Natural killer cell (primary cell): Measurements from ENCODE around the gene SLX4IP. TPM values are rescaled to one million over a fixed set of nuclear protein-coding genes. Genes with fewer than 3 reads are reported as not detected.
"Not testable (repeated sequence)": the region's sequence is repeated elsewhere in the genome, so short reads cannot be mapped to it uniquely, and the experiment has no call there.

Experiments
- ATAC-seq, 3 donors: fragments of 150-1000 bp in 2 of 3; fragments of 200-7000 bp in 1 of 3; cut with Tn5 transposase; 1 replicate in 1 of 3; 2 replicates in 2 of 3; pipeline ENCODE4 v1.10.0; 2021; ENCODE audit warnings: mild to moderate bottlenecking in 2 of 3, moderate library complexity in 2 of 3
- DNase-seq, 2 donors: peaks; one replicate each; pipeline versions ENCODE4 v3.0.0 to v3.0.0-alpha.2; 2013 to 2021; ENCODE audit warnings: mixed read lengths in 1 of 2
- H3K27ac ChIP-seq: one replicate; pipeline ENCODE4 v1.5.1; 2013; ENCODE audit warnings: mild to moderate bottlenecking, low read length
- H3K27me3 ChIP-seq: one replicate; pipeline ENCODE4 v1.6.1; 2013; ENCODE audit warnings: low read length; ENCODE audit not compliant: control insufficient read depth, insufficient read depth
- H3K36me3 ChIP-seq: one replicate; pipeline ENCODE4 v1.6.1; 2013; ENCODE audit warnings: low read length; ENCODE audit not compliant: control insufficient read depth, insufficient read depth
- H3K4me1 ChIP-seq: one replicate; pipeline ENCODE4 v1.6.1; 2013; ENCODE audit warnings: low read length; ENCODE audit not compliant: control insufficient read depth, insufficient read depth
- H3K4me3 ChIP-seq: one replicate; pipeline ENCODE4 v1.5.1; 2013; ENCODE audit warnings: low read length
- H3K9me3 ChIP-seq: one replicate; pipeline ENCODE4 v1.6.1; 2013; ENCODE audit warnings: low read length; ENCODE audit not compliant: control insufficient read depth, insufficient read depth
- H3K27ac Mint-ChIP-seq, 2 donors: one replicate each; pipeline ENCODE4 v1.8.0; 2022; ENCODE audit warnings: mild to moderate bottlenecking in 2 of 2, mixed read lengths in 2 of 2, moderate library complexity in 1 of 2
- H3K27me3 Mint-ChIP-seq, 2 donors: one replicate each; pipeline ENCODE4 v1.8.0; 2022; ENCODE audit warnings: low read depth in 2 of 2, mixed read lengths in 2 of 2
- H3K36me3 Mint-ChIP-seq: one replicate; pipeline ENCODE4 v1.8.0; 2022; ENCODE audit warnings: mixed read lengths
- H3K4me1 Mint-ChIP-seq, 2 donors: one replicate each; pipeline ENCODE4 v1.8.0; 2022; ENCODE audit warnings: mixed read lengths in 2 of 2
- H3K4me3 Mint-ChIP-seq: one replicate; pipeline ENCODE4 v1.8.0; 2022; ENCODE audit warnings: mild to moderate bottlenecking, moderate library complexity, mixed read lengths
- H3K9me3 Mint-ChIP-seq, 2 donors: one replicate each; pipeline ENCODE4 v1.8.0; 2022; ENCODE audit warnings: mixed read lengths in 2 of 2
- WGBS: methylation state at CpG from one replicate; pipeline ENCODE4 v1.1.7; 2013; ENCODE audit warnings: missing lambda C conversion rate; ENCODE audit not compliant: insufficient coverage; 5-methylcytosine and 5-hydroxymethylcytosine counted together
- intact Hi-C: fragments of 100-400 bp; cut with micrococcal nuclease; formaldehyde crosslinking; loops from one replicate; pipeline ENCODE4 v1.14.2; 2022
- total RNA-seq, 4 donors: library from RNA; stranded (reverse); fragments of 120-200 nt in 1 of 4; gene quantifications; one replicate each; pipeline versions ENCODE4 v1.2.3 to v1.2.4, GENCODE V29; 2013 to 2022
- TF ChIP-seq, protein P1 (sequence below): fragments of 200-600 bp; IDR thresholded peaks from one replicate; pipeline ENCODE4 v1.8.0; 2022; ENCODE audit warnings: antibody characterized with exemption

SLX4IP gene
- total RNA-seq, 3 donors from 2014 or later (not counting 1 experiment from before 2014, with no cell fraction given) = 2.9 to 5.5 (median 5.2) TPM

- no peak overlapping the region for H3K27ac Mint-ChIP-seq
- no peaks in the 10 kb centered on the region for H3K9me3 Mint-ChIP-seq
- no peaks in the 10 kb centered on the region for H3K36me3 ChIP-seq
- ATAC-seq = no peak
- no peak overlapping the region for H3K4me3 ChIP-seq
- no peaks in the 10 kb centered on the region for H3K27me3 ChIP-seq
- TF ChIP-seq, protein P1, sequence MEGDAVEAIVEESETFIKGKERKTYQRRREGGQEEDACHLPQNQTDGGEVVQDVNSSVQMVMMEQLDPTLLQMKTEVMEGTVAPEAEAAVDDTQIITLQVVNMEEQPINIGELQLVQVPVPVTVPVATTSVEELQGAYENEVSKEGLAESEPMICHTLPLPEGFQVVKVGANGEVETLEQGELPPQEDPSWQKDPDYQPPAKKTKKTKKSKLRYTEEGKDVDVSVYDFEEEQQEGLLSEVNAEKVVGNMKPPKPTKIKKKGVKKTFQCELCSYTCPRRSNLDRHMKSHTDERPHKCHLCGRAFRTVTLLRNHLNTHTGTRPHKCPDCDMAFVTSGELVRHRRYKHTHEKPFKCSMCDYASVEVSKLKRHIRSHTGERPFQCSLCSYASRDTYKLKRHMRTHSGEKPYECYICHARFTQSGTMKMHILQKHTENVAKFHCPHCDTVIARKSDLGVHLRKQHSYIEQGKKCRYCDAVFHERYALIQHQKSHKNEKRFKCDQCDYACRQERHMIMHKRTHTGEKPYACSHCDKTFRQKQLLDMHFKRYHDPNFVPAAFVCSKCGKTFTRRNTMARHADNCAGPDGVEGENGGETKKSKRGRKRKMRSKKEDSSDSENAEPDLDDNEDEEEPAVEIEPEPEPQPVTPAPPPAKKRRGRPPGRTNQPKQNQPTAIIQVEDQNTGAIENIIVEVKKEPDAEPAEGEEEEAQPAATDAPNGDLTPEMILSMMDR = no peak
- H3K4me1 Mint-ChIP-seq = peaks cover 0 to 2% of the 10 kb centered on the region in 2 donors
- H3K4me1 ChIP-seq = no peaks in the 10 kb centered on the region
- H3K27ac ChIP-seq = no peak overlapping the region
- no peak overlapping the region for H3K4me3 Mint-ChIP-seq
- WGBS = 97% methylated on average over 3 of the region's 4 CpGs
- intact Hi-C loops = no loop called here
- H3K27me3 Mint-ChIP-seq = no peaks in the 10 kb centered on the region
- no peaks in the 10 kb centered on the region for H3K9me3 ChIP-seq
- H3K36me3 Mint-ChIP-seq = no peaks in the 10 kb centered on the region
- DNase-seq = no peak
Observed at GRCh38 chr20:10586296-10586695, 151.2 kb downstream of the SLX4IP start.

GRCh38 chr20:10590446-10590845 is 155.3 kb downstream of the SLX4IP start:
- intact Hi-C loops, H3K27ac ChIP-seq, H3K27me3 ChIP-seq, H3K4me1 Mint-ChIP-seq, H3K27ac Mint-ChIP-seq, ATAC-seq, DNase-seq, H3K4me1 ChIP-seq, H3K9me3 ChIP-seq, H3K9me3 Mint-ChIP-seq, H3K36me3 Mint-ChIP-seq, H3K27me3 Mint-ChIP-seq, H3K4me3 ChIP-seq, H3K36me3 ChIP-seq, H3K4me3 Mint-ChIP-seq: not testable (repeated sequence)
- 96% methylated on average over 10 of the region's 10 CpGs for WGBS

- Mint-ChIP-seq H3K4me3 (no peak overlapping the region), H3K36me3 (no peaks in the 10 kb centered on the region), H3K9me3 (no peaks in the 10 kb centered on the region), H3K27me3 (no peaks in the 10 kb centered on the region), H3K4me1 (peaks cover 0 to 5% of the 10 kb centered on the region in 2 donors), H3K27ac (no peak overlapping the region)
- TF ChIP-seq, protein P1 = no peak
- no peak for ATAC-seq
- H3K27me3 ChIP-seq = no peaks in the 10 kb centered on the region
- no peak overlapping the region for H3K27ac ChIP-seq
- H3K9me3 ChIP-seq = no peaks in the 10 kb centered on the region
- intact Hi-C loops = no loop called here
- H3K36me3 ChIP-seq = no peaks in the 10 kb centered on the region
- H3K4me3 ChIP-seq = no peak overlapping the region
- no peaks in the 10 kb centered on the region for H3K4me1 ChIP-seq
- 100% methylated on average over 1 of the region's 1 CpG for WGBS
- no peak for DNase-seq
Observed at GRCh38 chr20:10590950-10591671, 156.0 kb downstream of the SLX4IP start.

DNA sequence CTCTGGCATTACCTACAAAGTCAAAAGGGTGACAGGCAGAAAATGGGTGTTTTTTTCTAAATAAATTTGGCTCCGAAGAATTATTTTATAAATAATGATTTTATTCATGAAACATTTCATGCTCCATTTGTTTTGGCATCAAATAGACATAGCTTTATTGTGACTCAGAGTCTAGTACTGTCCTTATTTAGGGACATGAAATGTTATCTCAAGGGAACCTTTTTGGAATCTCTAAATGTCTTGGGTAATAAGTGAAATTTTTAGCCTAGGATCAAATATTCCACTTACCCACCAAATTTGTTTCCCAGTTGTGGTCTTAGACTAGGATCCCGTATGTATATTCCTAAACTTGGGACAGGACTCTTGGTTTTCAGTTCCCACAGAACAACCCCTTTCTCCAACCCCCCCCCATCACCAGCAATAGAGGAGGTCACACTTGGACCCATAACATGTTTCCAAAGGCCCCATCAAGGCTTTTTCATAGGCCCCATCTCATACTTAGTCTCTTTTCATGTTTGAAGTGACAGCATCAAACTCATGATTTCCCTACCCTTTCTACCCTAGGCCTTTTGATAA is 156.9 kb downstream of the SLX4IP start:
- H3K27ac Mint-ChIP-seq = no peak overlapping the region
- DNase-seq (no peak), ATAC-seq (no peak)
- Histone ChIP-seq H3K27ac (no peak overlapping the region), H3K27me3 (no peaks in the 10 kb centered on the region), H3K9me3 (no peaks in the 10 kb centered on the region), H3K4me3 (no peak overlapping the region), H3K36me3 (no peaks in the 10 kb centered on the region), H3K4me1 (no peaks in the 10 kb centered on the region)
- WGBS = 100% methylated on average over 1 of the region's 2 CpGs
- H3K4me1 Mint-ChIP-seq = peaks cover 0 to 5% of the 10 kb centered on the region in 2 donors
- no peak overlapping the region for H3K4me3 Mint-ChIP-seq
- TF ChIP-seq, protein P1 = no peak
- no peaks in the 10 kb centered on the region for H3K27me3 Mint-ChIP-seq
- H3K9me3 Mint-ChIP-seq = no peaks in the 10 kb centered on the region
- intact Hi-C loops = no loop called here
- H3K36me3 Mint-ChIP-seq = no peaks in the 10 kb centered on the region
